Measurements from ENCODE around the gene SMIM10.
"Not testable (repeated sequence)": the region's sequence is repeated elsewhere in the genome, so short reads cannot be mapped to it uniquely, and the experiment has no call there.

Gene SMIM10

GRCh38 chrX:135010921-135011320 lies 20.1 kb downstream of the SMIM10 start:
- DNase-seq (ENCODE audit: low spot score): no peak

- DNase-seq (ENCODE audit: low spot score): no peak
Measured at GRCh38 chrX:135015523-135016245, 24.9 kb downstream of the SMIM10 start.

GRCh38 chrX:135019890-135020289 lies 29.1 kb downstream of the SMIM10 start:
- DNase-seq (ENCODE audit: low spot score): not testable (repeated sequence)

- not testable (repeated sequence) for DNase-seq (ENCODE audit: low spot score)
Measured at GRCh38 chrX:135023791-135024190, 33.0 kb downstream of the SMIM10 start.

GRCh38 chrX:135024526-135024925 lies 33.7 kb downstream of the SMIM10 start:
- DNase-seq (ENCODE audit: low spot score): no peak

- not testable (repeated sequence) for DNase-seq (ENCODE audit: low spot score)
Measured at GRCh38 chrX:135030207-135030963, 39.6 kb downstream of the SMIM10 start.

- not testable (repeated sequence) for DNase-seq (ENCODE audit: low spot score)
Measured at GRCh38 chrX:135041149-135042123, 50.6 kb downstream of the SMIM10 start.
